NCI-H446 treated with DMSO at 0.1 percent for 48 hours (cell line): ENCODE data around the gene SLC26A1.
"Not testable (repeated sequence)": the region's sequence is repeated elsewhere in the genome, so short reads cannot be mapped to it uniquely, and the experiment has no call there.

ENCODE experiments used
- DNase-seq: peaks from one replicate; lab custom pipeline; 2025; lab: John Stamatoyannopoulos, UW

SLC26A1 gene

GRCh38 chr4:982814-983213, 10.4 kb downstream of the SLC26A1 start:
- DNase-seq = no peak

- no peak for DNase-seq
Observed at GRCh38 chr4:982291-982690, 10.9 kb downstream of the SLC26A1 start.

- no peak for DNase-seq
Observed at GRCh38 chr4:978957-979701, 14.1 kb downstream of the SLC26A1 start.

- not testable (repeated sequence) for DNase-seq
Observed at GRCh38 chr4:976016-976415, 17.2 kb downstream of the SLC26A1 start.

- no peak for DNase-seq
Observed at GRCh38 chr4:974668-975067, 18.5 kb downstream of the SLC26A1 start.

- DNase-seq = no peak
Observed at GRCh38 chr4:973431-974397, 19.5 kb downstream of the SLC26A1 start, which contains the start of gene DGKQ. Gene DGKQ (minus strand): TSS chr4:973569. CDS start chr4:973482, 87 bp downstream.

- no peak for DNase-seq
Observed at GRCh38 chr4:972651-973424, 20.4 kb downstream of the SLC26A1 start.

- DNase-seq = no peak
Observed at GRCh38 chr4:971666-972500, 21.3 kb downstream of the SLC26A1 start.

- DNase-seq = no peak
Observed at GRCh38 chr4:970854-971520, 22.2 kb downstream of the SLC26A1 start.

GRCh38 chr4:970046-970745, 23.0 kb downstream of the SLC26A1 start:
- DNase-seq = no peak

GRCh38 chr4:968621-969394, 24.4 kb downstream of the SLC26A1 start:
- no peak for DNase-seq

- no peak for DNase-seq
Observed at GRCh38 chr4:968221-968620, 25.0 kb downstream of the SLC26A1 start.

GRCh38 chr4:967113-968104, 25.8 kb downstream of the SLC26A1 start:
- no peak for DNase-seq

GRCh38 chr4:966266-967112, 26.7 kb downstream of the SLC26A1 start:
- DNase-seq = no peak

- DNase-seq = no peak
Observed at GRCh38 chr4:965766-966134, 27.5 kb downstream of the SLC26A1 start.

- no peak for DNase-seq
Observed at GRCh38 chr4:965048-965765, 28.0 kb downstream of the SLC26A1 start.
